Right hindlimb (tissue), 1 donor: Measurements from ENCODE around the gene HLA-DQB2.

ENCODE experiments used
- DNase-seq: peaks from one replicate; pipeline ENCODE4 v3.0.0-alpha.2; 2018

HLA-DQB2 gene

DNA sequence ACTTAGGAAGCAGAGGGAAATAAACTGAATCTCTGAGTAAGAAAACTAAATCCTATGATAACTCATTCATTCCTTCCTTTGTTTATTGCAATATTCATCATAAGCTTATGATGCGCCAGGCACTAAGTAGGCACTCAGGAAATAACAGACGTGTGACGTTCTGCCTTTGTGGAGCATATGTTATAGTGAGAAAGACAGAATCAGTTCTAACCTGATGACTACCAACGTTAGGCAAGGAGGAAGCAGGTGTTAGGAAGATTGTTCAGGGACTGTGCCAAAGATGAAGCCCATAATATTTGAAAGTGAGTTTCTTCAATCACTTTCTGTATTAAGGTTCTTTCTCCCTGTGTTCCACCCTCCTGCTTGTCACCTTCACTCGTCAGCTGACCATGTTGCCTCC, 18.6 kb downstream of the HLA-DQB2 start:
- no peak for DNase-seq

DNA sequence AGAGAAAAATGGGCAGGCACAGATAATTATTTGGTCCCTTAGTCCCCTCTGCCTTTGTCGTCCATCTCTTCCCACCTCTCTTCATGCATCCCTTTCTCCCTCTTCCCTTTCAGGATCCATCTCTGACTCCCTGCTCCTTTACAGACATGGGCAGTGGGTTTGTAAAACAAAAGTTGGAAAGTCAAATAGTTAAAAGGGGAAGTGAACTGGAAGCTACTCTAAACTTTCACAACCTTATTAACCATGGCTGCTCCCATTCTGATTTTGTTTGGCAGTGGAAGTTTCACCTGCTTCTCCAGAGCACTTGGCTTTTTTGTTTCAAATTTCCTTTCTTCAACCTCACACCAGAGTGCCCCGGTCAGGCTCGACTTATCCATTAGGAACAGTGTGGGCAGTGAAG, 21.0 kb downstream of the HLA-DQB2 start:
- no peak for DNase-seq

DNA sequence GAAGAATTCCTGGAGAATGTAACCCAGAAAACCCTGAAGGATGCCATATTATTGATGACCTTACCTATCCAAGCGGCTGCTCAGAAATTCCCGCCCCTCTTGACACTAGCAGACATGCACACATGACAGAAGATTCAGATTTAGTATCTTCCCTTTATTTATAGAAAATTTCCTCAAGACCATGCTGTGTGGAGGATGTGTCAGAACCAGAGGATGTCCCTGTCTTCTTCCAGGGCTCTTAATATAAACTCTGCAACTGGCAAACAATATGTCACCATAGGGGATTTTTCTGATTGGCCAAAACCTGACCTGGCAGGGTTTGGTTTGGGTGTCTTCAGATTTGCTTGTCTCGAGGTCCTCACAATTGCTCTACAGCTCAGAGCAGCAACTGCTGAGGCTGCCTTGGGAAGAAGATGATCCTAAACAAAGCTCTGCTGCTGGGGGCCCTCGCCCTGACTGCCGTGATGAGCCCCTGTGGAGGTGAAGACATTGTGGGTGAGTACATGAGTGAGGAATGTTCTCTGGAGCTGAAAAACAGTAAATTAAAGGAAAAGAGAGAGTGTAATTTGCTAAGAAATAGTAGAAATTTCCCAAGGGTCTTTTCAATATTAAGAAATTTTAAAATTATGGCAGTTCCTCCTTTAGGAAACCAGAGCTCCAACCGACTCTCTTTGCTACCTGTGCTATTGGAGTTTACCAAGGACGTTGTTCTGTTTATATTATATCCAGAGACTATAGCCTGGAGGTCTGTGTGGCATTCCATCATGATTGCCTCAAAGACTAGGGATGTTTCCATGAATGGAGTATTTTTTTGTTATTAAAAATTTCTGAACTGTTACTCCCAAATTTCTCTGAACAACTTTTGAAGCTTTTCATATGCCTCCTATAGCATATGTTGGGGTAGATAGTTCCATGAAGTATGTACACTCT, 22.0 kb downstream of the HLA-DQB2 start, which contains the start of gene HLA-DQA2:
TSS of gene HLA-DQA2 (plus strand) at position 361 of the 930 bp plus-strand sequence. CDS start at position 414, 53 bp downstream.
- DNase-seq, result no peak

DNA sequence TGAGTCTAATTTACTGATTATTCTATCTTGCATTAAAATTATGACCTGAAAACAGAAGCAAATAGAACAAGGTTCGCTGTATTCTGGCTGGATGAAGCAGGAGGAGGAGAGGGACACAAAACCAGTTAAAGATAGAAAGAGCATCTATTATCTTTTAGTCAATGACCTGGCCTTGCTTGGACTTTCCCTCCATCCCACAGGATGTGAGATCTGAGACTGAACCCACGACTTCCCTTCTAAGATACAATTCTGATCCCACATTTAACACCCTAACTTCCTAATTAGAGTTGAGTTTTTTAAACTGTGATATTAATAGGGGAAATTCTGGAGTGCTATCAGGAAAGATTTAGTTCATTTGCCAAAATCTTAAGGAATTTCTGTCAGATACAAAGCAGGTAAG, 25.2 kb downstream of the HLA-DQB2 start:
- no peak for DNase-seq

DNA sequence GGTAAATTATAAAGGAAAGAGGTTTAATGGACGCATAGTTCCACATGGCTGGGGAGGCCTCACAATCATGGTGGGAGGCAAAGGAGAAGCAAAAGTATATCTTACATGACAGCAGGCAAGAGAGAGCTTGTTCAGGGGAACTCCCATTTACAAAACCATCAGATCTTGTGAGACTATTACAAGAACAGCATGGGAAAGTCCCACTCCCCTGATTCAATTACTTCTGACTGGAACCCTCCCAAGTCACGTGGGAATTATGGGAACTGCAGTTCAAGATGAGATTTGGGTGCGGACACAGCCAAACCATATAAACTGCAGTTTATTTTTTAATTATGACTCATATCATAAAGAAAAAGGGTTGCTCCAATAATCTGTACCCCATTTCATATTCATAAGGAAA, 44.5 kb downstream of the HLA-DQB2 start:
- no peak for DNase-seq

DNA sequence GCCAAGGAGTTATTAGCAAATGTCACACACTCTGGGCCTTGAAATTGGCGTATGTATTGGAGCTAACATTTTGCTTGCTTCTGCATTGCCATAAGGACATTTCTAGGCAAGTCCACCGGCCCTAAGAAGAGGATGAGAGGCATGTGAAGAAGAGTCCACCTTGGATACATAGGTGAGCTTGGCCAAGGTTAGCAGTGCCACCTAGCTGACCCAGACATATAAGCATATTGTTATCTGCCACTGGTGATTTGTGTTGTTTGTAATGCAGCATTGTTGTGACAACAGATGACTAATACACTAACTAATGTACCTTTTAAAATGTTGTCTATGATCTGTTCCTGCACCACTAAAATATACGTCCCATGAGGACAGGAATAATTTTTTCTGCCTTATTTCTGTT, 46.9 kb downstream of the HLA-DQB2 start:
- no peak for DNase-seq

DNA sequence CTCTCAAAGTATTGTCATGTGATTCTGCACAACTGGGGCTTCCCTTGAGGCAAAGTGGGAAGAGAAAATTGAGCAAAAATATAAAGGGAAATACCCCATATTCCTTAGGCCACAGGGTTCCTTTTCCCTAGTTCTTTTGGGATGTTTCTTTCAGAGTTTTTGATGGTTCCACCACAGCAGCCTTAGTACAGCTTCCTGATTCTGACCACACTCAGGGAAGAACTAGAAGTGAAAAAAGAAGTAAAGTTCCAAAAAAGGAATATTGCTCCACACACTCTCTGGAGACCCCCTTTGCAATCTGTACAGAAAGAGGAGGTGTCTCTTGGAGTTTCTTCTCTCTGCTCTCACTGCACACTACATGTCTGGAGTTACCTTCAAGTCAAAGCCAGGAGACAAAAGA, 50.1 kb downstream of the HLA-DQB2 start:
- DNase-seq, result no peak

DNA sequence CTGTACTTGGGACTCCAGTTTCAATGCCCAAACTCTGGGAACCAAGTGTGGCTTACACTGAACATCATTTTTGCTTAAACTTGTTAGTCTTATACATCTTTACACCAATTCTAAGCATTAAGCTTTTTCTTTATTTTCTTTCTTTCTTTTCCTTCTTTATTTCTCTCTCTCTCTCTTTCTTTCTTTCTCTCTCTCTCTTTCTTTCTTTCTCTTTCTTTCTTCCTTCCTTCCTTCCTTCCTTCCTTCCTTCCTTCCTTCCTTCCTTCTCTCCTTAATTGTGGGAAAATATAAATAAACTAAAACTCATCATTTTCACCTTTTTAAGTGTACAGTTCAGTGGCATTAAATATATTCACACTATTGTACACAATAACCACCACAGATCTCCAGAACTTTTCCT, 53.7 kb downstream of the HLA-DQB2 start:
- DNase-seq, result no peak
